ENCODE measurements around the gene CCDC190. TPM values are rescaled to one million over a fixed set of nuclear protein-coding genes. Genes with fewer than 3 reads are reported as not detected.

CCDC190 gene
- polyA plus RNA-seq, 1 donor (not counting 4 experiments of a cell fraction or from before 2014, with no cell fraction given), result 0.07 TPM

GRCh38 chr1:162832470-162832869 is 28.5 kb downstream of the CCDC190 start:
- TF ChIP-seq CTCF (optimal IDR thresholded peaks at IDR 0.05 in 1 of 3, IDR thresholded peaks at IDR 0.05 in 1 of 3, conservative IDR thresholded peaks at IDR 0.05 in 1 of 3; ENCODE audit: extremely low read depth in 1 of 3, insufficient read depth in 2 of 3, low read length in 3 of 3), result no peak
- TF ChIP-seq EZH2 (IDR thresholded peaks at IDR 0.05; ENCODE audit: low read length), result no peak
- H4K20me1 ChIP-seq (ENCODE audit: control insufficient read depth, extremely low read depth, insufficient read depth, low read length), result no peaks in the 10 kb centered on the region
- no peaks in the 10 kb centered on the region for H3K9me1 ChIP-seq (ENCODE audit: control insufficient read depth, extremely low read depth, insufficient read depth, low read length)
- no peaks in the 10 kb centered on the region for H3K4me1 ChIP-seq (ENCODE audit: control insufficient read depth, extremely low read depth, insufficient read depth, low read length)
- no peaks in the 10 kb centered on the region for H3K79me2 ChIP-seq (ENCODE audit: control insufficient read depth, insufficient read depth, low read length)
- no peaks in the 10 kb centered on the region for H3K9me3 ChIP-seq (ENCODE audit: control insufficient read depth, low read depth, low read length)
- no peak overlapping the region for H3K9ac ChIP-seq (ENCODE audit: control insufficient read depth, extremely low read depth, insufficient read depth, low read length)
- no peak overlapping the region for H3K4me3 ChIP-seq (ENCODE audit: control insufficient read depth in 2 of 3, extremely low read depth in 1 of 3, insufficient read depth in 2 of 3, low read depth in 1 of 3, low read length in 3 of 3)
- dilution Hi-C loops (cut with MboI; ENCODE audit: extremely low pct_ligation_motif_present, low sequenced_read_pairs), result no loop called here
- no peaks in the 10 kb centered on the region for H3K27me3 ChIP-seq (ENCODE audit: control insufficient read depth, extremely low read depth, insufficient read depth, low read length)
- no peaks in the 10 kb centered on the region for H3K36me3 ChIP-seq (ENCODE audit: control insufficient read depth in 2 of 2, extremely low read depth in 1 of 2, insufficient read depth in 2 of 2, low read length in 2 of 2)
- FAIRE-seq, result no peak
- no peak overlapping the region for H2AFZ ChIP-seq (ENCODE audit: control insufficient read depth, low read length)
- H3K4me2 ChIP-seq (ENCODE audit: control insufficient read depth, extremely low read depth, insufficient read depth, low read depth, low read length), result no peak overlapping the region
- no peak for DNase-seq (ENCODE audit: low read depth, low spot score)
- H3K27ac ChIP-seq (ENCODE audit: control insufficient read depth, insufficient read depth, low read length), result no peak overlapping the region

GRCh38 chr1:162829268-162829667 is 31.7 kb downstream of the CCDC190 start:
- Histone ChIP-seq H3K9me3 (ENCODE audit: control insufficient read depth, low read depth, low read length) (no peaks in the 10 kb centered on the region), H3K9me1 (ENCODE audit: control insufficient read depth, extremely low read depth, insufficient read depth, low read length) (no peaks in the 10 kb centered on the region), H2AFZ (ENCODE audit: control insufficient read depth, low read length) (no peak overlapping the region), H3K27me3 (ENCODE audit: control insufficient read depth, extremely low read depth, insufficient read depth, low read length) (no peaks in the 10 kb centered on the region), H4K20me1 (ENCODE audit: control insufficient read depth, extremely low read depth, insufficient read depth, low read length) (no peaks in the 10 kb centered on the region), H3K79me2 (ENCODE audit: control insufficient read depth, insufficient read depth, low read length) (no peaks in the 10 kb centered on the region), H3K27ac (ENCODE audit: control insufficient read depth, insufficient read depth, low read length) (no peak overlapping the region), H3K4me1 (ENCODE audit: control insufficient read depth, extremely low read depth, insufficient read depth, low read length) (no peaks in the 10 kb centered on the region), H3K36me3 (ENCODE audit: control insufficient read depth in 2 of 2, extremely low read depth in 1 of 2, insufficient read depth in 2 of 2, low read length in 2 of 2) (no peaks in the 10 kb centered on the region), H3K4me2 (ENCODE audit: control insufficient read depth, extremely low read depth, insufficient read depth, low read depth, low read length) (no peak overlapping the region), H3K9ac (ENCODE audit: control insufficient read depth, extremely low read depth, insufficient read depth, low read length) (no peak overlapping the region), H3K4me3 (ENCODE audit: control insufficient read depth in 2 of 3, extremely low read depth in 1 of 3, insufficient read depth in 2 of 3, low read depth in 1 of 3, low read length in 3 of 3) (no peak overlapping the region)
- FAIRE-seq (no peak), DNase-seq (ENCODE audit: low read depth, low spot score) (no peak)
- TF ChIP-seq CTCF (optimal IDR thresholded peaks at IDR 0.05 in 1 of 3, IDR thresholded peaks at IDR 0.05 in 1 of 3, conservative IDR thresholded peaks at IDR 0.05 in 1 of 3; ENCODE audit: extremely low read depth in 1 of 3, insufficient read depth in 2 of 3, low read length in 3 of 3), result no peak
- dilution Hi-C loops (cut with MboI; ENCODE audit: extremely low pct_ligation_motif_present, low sequenced_read_pairs), result no loop called here
